ENCODE data around the gene RUNX2. TPM values are rescaled to one million over a fixed set of nuclear protein-coding genes. Genes with fewer than 3 reads are reported as not detected.

RUNX2 gene
- total RNA-seq, 1 donor: 10.4 TPM

DNA sequence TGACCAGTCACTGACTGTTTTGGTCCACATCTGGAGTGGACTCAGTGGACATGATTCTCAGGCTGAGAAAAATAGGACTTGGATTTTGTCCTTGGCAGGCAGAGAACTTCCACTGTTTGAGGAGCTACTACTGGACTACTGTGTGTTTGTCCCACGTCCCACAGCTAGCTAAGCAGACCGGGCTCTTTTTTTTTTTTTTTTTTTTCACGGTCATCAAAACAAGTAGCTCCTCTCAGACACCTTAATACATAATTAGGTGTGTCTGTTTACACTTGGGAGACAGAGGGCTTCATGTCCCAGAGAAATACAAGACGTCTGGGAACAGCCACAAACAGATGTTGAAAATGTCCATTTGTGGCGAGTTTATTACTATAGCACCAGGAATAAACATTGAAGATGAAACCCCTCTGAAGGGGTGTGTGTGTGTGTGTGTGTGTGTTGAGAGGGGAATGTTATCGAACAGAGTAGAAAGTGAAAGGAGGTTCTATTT, 204.6 kb downstream of the RUNX2 start:
- Histone ChIP-seq H3K4me3 (ENCODE audit: low read length) (no peak overlapping the region), H3K9me3 (ENCODE audit: low read depth, low read length) (no peaks in the 10 kb centered on the region), H3K27me3 (ENCODE audit: insufficient read depth, low read length) (no peaks in the 10 kb centered on the region), H3K4me1 (ENCODE audit: insufficient read depth, low read length) (no peaks in the 10 kb centered on the region)

DNA sequence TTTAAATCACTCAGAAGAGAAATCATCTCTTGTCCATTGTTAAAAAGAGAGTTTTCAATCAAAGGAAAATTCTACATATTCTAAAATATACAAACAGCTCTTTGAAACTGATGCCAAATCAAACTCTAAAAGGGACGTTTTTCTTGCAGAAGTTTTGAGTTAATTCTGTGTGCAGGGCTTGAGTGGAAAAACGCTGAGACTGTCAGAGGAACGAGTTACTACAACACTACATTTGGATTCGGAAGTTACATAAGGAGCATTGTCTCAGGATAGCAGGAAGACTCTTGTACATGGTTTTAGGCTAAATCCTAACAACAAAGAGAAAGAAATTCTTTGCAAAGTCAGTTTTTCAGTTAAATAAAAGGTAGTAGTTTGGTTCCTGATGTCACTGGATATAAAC, 205.3 kb downstream of the RUNX2 start:
- Histone ChIP-seq H3K27me3 (ENCODE audit: insufficient read depth, low read length) (no peaks in the 10 kb centered on the region), H3K9me3 (ENCODE audit: low read depth, low read length) (no peaks in the 10 kb centered on the region), H3K4me3 (ENCODE audit: low read length) (no peak overlapping the region), H3K4me1 (ENCODE audit: insufficient read depth, low read length) (no peaks in the 10 kb centered on the region)

DNA sequence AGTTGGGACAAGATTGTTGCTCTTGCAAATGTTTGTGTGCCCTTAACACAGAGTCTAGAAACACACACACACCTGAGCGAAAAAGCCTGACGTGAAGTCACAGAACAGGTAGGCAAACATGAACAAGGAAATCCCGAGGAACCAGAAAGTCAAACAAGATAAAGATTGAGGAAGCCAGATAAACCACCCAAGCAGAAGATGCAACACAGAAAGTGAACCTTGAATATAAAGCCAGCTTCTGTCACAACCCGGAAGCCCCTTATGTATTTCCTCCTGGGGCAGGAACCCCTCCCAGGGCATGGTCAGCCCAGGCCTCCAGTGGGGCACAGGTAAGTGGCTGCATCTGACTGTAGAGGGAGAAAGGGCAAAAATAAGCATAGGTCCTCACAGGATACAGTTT, 207.8 kb downstream of the RUNX2 start:
- no peaks in the 10 kb centered on the region for H3K4me1 ChIP-seq (ENCODE audit: insufficient read depth, low read length)
- no peaks in the 10 kb centered on the region for H3K9me3 ChIP-seq (ENCODE audit: low read depth, low read length)
- no peaks in the 10 kb centered on the region for H3K27me3 ChIP-seq (ENCODE audit: insufficient read depth, low read length)

DNA sequence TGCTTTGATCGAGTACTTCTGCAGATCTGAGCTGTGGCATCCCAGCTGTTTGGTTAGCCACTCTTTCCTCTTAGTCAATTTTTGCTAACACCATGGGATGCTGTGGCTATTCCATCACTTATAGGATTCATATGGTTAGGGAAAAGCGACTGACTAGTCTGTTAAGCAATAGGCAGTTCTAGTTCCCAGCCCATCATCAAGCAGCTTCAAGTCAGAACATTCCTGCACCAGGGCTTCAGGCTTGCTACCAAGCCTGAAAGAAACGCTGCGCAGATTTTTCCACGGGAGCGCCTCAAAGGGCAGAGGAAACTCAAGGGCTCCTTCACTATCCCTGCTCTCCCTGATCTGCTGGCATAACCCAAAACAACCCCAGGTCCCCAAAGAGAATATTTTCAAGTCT, 209.4 kb downstream of the RUNX2 start:
- Histone ChIP-seq H3K27me3 (ENCODE audit: insufficient read depth, low read length) (no peaks in the 10 kb centered on the region), H3K4me3 (ENCODE audit: low read length) (no peak overlapping the region), H3K9me3 (ENCODE audit: low read depth, low read length) (no peaks in the 10 kb centered on the region), H3K4me1 (ENCODE audit: insufficient read depth, low read length) (no peaks in the 10 kb centered on the region)

More for the DNA sequence above, 207.8 kb downstream of the RUNX2 start:
- no peak overlapping the region for H3K4me3 ChIP-seq (ENCODE audit: low read length)

DNA sequence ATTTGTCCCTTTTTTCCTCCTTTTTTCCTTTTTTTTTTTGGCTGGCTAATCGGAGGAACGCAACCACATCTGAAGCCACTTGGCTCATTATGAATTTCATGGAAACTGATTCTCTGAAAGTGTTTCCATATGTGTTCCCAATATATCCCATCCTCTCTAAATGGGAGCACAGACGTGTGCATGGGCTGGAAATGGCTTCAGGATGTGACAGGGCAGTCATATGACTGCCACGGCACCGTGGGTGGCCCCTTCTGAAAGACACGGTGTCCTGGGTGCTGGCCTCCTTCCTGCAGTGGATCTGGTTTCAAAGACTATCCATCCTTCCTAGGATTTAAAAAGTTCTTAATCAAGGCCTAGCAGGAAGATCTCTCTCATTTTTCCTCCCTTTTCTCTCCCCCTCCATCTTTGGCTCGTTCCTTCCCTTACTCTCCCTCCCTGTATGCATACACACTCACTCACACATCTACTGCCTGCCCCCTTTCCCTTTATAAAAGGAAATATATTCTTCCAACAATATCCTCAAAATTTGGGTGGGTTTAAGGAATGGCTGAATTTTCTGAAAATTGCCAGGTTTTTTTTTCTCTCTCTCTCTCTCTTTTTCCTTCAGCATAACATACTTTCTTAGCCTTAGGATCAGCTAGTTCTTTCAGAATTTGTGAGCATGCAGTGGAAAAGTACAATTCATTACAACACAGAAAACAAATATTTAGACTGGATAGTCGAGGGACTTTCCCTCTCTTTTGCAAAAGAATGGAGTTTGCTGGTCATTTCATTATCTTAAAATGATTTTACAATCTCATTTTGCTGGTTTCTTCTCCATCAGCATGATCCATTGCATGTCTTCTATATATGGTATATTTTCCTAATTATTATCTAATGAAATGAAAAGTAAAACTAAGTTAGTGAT, 210.8 kb downstream of the RUNX2 start:
- H3K4me1 ChIP-seq (ENCODE audit: insufficient read depth, low read length): no peaks in the 10 kb centered on the region
- H3K4me3 ChIP-seq (ENCODE audit: low read length): no peak overlapping the region
- no peaks in the 10 kb centered on the region for H3K9me3 ChIP-seq (ENCODE audit: low read depth, low read length)
- H3K27me3 ChIP-seq (ENCODE audit: insufficient read depth, low read length): no peaks in the 10 kb centered on the region

DNA sequence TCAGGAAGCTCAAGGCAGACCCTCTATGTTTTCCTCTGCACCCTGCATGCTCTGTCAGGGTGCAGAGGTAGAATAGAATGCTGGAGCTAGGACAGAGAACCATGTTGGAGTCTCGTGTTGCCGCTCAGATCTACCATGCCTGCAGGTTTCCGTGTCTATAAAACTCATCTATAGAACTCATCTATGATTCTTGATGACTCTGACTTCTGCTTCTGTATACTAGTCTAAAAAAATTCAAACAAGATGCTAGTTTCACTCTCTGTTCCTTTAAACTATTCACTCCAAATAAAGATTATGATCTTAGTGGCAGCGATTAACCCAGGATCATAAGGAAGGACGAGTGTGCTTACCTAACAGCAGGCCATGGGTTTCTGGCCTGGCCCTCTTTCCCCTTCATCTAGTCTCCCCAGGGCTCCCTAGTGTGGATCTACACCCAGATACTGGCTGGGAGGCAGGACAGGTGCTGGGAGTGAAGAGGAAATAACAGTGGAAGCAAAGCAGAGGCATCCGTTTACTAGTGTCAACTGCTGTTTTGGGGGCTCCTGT, 212.3 kb downstream of the RUNX2 start:
- Histone ChIP-seq H3K4me3 (ENCODE audit: low read length) (no peak overlapping the region), H3K4me1 (ENCODE audit: insufficient read depth, low read length) (no peaks in the 10 kb centered on the region), H3K27me3 (ENCODE audit: insufficient read depth, low read length) (no peaks in the 10 kb centered on the region), H3K9me3 (ENCODE audit: low read depth, low read length) (no peaks in the 10 kb centered on the region)

DNA sequence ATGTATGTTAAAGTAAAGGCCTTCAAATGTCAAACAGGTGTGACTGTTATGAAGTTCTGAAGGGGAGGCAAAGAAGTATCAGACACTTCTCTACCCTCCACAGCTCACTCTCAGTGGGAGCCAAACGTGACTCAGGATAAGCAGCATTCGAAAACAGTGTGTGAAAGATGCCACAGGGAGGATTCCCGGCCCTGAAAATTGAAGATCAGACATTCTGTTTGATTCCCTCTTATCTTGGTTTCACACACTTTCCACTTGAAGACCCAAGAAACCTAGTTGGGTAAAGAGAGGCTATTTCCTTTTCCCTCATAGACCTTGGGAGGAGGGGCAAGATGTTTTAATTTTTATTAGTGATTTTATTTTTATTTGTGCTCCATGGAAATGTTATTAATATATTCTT, 213.8 kb downstream of the RUNX2 start:
- no peaks in the 10 kb centered on the region for H3K27me3 ChIP-seq (ENCODE audit: insufficient read depth, low read length)
- H3K4me1 ChIP-seq (ENCODE audit: insufficient read depth, low read length): no peaks in the 10 kb centered on the region
- no peak overlapping the region for H3K4me3 ChIP-seq (ENCODE audit: low read length)
- H3K9me3 ChIP-seq (ENCODE audit: low read depth, low read length): no peaks in the 10 kb centered on the region

DNA sequence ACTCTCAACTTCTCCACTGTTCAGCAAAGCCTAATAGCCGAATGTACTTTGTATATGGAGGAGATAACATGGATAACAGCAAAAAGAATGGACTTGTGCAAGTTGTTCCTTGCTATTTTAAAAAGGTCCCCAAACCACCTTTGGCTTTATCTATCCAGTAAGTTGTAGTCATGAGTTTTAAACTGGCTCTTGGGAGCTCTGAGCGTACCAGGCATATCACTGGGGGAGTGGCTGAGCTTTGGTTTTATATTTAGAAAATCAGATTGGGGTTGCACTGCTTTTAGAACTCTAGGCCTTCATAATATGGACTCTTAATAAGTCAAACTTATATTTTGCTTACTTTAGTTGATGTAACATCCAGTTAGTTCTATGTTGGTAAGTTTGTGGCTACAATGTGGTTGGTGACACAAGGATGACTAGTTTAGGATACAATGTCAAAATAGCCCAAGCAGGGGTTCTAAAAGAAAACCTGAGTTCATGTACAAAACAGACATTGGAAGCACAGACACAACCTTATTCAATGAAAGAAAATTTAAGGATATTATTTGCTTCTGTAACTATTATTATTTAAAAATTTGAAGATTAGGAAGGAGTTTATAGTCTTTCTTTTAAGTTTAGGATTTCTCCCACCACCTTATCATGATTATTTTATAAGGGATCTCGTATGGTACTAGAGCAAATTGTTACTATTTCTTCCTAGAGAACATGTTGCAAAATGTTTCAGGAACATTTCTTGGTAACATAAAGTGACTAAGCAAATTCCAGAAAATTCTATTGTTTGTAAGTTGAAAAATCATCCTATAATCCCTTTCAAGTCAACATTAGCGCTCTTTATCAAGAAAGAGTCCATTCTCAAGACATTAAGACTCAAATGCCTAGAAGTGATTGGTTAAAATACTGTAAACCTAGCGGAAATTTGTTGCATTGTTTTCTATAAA, 215.4 kb downstream of the RUNX2 start:
- peaks cover under 1% of the 10 kb centered on the region for H3K4me1 ChIP-seq (ENCODE audit: insufficient read depth, low read length)
- no peak overlapping the region for H3K4me3 ChIP-seq (ENCODE audit: low read length)
- H3K27me3 ChIP-seq (ENCODE audit: insufficient read depth, low read length): no peaks in the 10 kb centered on the region
- H3K9me3 ChIP-seq (ENCODE audit: low read depth, low read length): no peaks in the 10 kb centered on the region

DNA sequence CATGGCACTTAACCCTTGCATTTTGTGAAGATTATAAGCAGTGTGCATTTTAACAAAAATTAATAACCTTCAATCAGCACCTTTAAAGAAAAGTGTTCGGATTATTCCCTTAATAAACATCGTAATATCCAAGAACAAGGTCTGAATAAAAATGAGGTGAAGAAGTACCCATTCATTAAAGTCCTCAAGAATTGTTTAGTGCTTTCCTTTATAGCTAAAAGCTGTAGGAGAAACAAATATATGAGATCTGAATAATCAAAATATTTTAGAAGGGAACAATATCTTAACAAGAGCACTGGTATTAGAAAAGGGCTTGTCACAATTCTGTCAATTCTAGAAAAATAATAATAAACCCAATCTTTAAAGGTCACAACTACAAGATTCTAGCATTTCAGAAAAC, 217.3 kb downstream of the RUNX2 start:
- peaks cover 3% of the 10 kb centered on the region for H3K4me1 ChIP-seq (ENCODE audit: insufficient read depth, low read length)
- no peaks in the 10 kb centered on the region for H3K27me3 ChIP-seq (ENCODE audit: insufficient read depth, low read length)
- no peaks in the 10 kb centered on the region for H3K9me3 ChIP-seq (ENCODE audit: low read depth, low read length)
- H3K4me3 ChIP-seq (ENCODE audit: low read length): no peak overlapping the region

DNA sequence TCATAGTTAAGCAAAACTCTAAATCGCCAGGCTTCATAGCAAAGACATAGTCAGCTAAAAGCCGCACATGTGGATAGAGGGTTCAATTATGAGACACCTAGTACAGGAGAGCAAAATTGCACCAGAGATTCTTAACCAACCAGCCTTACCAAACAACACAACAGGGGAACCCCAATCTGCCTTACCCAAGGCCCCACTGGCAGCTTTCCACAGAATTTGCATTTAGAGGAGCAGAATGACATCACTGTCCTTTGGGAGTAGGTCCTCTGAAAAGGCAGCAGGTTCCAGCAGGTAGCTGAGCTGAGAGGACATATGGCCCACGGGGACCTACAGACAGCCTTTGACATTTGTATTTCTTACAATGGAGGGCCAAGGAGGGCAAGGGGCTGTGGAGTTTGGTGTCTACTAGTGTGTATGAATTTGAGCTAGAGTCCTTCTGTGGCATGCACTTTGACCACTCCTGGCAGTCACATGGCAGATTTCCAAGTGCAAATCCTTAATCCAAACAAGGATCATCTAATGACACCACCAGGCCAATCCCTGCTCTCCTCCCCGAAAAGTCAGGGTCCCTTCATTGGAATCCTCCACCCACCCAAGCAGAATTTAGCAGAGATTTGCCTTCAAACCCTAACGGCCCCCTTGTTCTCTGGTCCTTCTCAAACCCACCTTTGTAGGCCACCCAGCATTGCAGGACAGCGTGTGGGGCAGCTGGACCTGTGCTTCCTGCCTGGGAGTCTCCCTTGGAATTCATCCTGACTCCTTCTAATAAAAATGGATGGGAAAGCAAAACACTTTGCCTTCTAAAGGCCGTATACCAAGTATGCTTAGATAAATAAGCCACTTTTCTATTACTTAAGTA, 220.8 kb downstream of the RUNX2 start:
- Histone ChIP-seq H3K4me1 (ENCODE audit: insufficient read depth, low read length) (peaks cover 3% of the 10 kb centered on the region), H3K4me3 (ENCODE audit: low read length) (no peak overlapping the region), H3K9me3 (ENCODE audit: low read depth, low read length) (no peaks in the 10 kb centered on the region), H3K27me3 (ENCODE audit: insufficient read depth, low read length) (no peaks in the 10 kb centered on the region)

DNA sequence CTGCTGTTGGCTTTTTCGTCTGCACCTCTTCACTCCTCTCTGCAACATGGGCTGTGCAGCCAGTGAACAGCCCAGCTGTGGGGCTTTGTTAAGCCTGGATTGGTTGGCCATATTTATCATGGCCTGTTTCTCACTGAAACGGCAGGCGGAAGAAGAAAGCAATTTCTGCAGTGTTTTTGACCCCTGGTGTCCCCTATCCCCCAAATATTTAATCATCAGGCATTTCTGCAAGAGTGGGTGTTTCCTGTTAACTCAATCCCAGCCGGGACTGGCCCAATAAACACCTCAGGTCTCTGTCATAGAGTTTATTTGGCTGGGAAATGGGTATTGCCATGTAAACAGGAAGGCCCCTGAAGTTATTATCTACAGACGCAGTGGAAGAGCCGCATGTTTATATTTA, 224.4 kb downstream of the RUNX2 start:
- Histone ChIP-seq H3K4me1 (ENCODE audit: insufficient read depth, low read length) (peaks cover 3% of the 10 kb centered on the region), H3K4me3 (ENCODE audit: low read length) (no peak overlapping the region), H3K9me3 (ENCODE audit: low read depth, low read length) (no peaks in the 10 kb centered on the region), H3K27me3 (ENCODE audit: insufficient read depth, low read length) (no peaks in the 10 kb centered on the region)

DNA sequence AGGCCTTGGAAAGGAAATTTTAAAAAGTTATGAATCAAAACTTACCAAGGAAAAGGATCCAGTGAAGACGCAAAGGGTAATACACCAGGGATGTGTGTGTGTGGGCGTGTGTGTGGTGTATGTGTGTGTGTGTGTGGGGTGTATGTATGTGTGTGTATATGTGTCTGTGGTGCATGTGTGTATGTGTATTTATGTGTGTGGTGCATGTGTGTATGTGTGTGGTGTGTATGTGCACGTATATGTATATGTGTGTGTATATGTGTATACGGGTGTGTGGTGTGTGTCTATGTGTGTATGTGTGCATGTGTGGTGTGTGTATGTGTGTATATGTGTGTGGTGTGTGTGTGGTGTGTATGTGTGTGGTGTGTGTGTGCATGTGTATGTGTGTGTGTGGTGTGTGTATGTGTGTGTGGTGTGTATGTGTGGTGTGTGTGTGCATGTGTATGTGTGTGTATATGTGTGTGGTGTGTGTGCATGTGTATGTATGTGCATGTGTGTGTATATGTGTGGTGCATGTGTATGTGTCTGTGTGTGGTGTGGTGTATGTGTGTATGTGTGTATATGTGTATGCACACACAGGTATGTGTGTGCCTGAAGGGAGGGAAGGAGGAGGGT, 225.7 kb downstream of the RUNX2 start:
- no peaks in the 10 kb centered on the region for H3K27me3 ChIP-seq (ENCODE audit: insufficient read depth, low read length)
- peaks cover under 1% of the 10 kb centered on the region for H3K4me1 ChIP-seq (ENCODE audit: insufficient read depth, low read length)
- H3K4me3 ChIP-seq (ENCODE audit: low read length): no peak overlapping the region
- no peaks in the 10 kb centered on the region for H3K9me3 ChIP-seq (ENCODE audit: low read depth, low read length)

DNA sequence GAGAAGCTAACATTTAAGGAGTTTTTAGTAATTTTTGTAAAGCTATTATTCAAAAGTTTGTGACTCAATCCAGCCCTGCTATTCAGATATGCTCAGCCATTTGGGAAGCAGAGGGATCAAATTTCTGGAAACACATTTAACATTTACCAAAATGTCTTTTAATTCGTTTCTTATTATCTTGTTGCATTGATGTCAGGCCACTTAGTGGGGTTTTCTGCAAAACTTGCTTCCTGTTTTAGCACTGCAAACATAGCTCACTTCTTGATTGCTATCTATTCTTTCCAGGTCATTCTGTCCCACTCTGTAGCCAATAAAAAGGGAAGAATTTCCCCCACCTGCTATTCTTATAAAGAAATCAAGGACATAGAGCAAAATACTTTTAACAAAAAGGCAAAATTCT, 226.5 kb downstream of the RUNX2 start:
- H3K4me1 ChIP-seq (ENCODE audit: insufficient read depth, low read length): no peaks in the 10 kb centered on the region
- no peaks in the 10 kb centered on the region for H3K9me3 ChIP-seq (ENCODE audit: low read depth, low read length)
- H3K4me3 ChIP-seq (ENCODE audit: low read length): no peak overlapping the region
- no peaks in the 10 kb centered on the region for H3K27me3 ChIP-seq (ENCODE audit: insufficient read depth, low read length)
